SIG-M5 (cell line): Measurements from ENCODE around the gene TMEM132A.

Experiments
- DNase-seq: peaks from one replicate; lab custom pipeline; 2025; lab: John Stamatoyannopoulos, UW

TMEM132A gene

DNA sequence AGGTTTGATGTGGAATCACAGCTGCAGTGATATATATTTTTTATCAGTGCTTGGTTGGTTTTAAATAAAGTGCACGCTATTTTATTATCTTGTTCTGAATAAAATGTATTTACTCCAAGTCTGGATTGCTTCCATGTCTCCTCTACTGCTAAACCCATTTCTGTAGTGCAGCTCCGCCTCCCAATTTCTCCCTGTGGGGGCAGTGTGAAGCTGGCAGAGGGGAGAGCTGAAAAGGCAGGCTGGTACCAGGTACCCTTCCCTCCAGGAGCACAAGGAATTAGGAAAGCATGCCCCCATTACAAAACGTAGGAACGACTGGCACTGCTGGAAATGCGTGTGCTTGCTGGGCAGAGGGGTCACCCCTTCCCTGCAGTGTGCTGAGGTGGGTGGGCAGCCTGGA lies 934 bp upstream of the TMEM132A start:
- no peak for DNase-seq

DNA sequence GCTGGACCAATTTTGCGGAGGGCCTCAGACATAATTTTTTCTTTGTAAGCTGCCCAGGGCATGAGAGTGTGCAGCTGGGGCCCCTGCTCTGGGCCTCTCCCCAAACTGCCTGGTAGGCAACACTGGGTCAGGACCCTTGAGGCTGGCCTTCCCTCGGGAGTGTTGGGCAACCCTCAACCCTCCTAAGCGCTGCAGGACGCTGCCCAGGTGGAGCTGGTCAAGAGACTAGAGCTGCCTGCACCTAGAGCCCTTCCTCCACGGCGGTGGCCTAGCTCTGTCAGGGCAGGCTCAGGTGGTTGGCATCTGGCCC lies 505 bp upstream of the TMEM132A start:
- no peak for DNase-seq

DNA sequence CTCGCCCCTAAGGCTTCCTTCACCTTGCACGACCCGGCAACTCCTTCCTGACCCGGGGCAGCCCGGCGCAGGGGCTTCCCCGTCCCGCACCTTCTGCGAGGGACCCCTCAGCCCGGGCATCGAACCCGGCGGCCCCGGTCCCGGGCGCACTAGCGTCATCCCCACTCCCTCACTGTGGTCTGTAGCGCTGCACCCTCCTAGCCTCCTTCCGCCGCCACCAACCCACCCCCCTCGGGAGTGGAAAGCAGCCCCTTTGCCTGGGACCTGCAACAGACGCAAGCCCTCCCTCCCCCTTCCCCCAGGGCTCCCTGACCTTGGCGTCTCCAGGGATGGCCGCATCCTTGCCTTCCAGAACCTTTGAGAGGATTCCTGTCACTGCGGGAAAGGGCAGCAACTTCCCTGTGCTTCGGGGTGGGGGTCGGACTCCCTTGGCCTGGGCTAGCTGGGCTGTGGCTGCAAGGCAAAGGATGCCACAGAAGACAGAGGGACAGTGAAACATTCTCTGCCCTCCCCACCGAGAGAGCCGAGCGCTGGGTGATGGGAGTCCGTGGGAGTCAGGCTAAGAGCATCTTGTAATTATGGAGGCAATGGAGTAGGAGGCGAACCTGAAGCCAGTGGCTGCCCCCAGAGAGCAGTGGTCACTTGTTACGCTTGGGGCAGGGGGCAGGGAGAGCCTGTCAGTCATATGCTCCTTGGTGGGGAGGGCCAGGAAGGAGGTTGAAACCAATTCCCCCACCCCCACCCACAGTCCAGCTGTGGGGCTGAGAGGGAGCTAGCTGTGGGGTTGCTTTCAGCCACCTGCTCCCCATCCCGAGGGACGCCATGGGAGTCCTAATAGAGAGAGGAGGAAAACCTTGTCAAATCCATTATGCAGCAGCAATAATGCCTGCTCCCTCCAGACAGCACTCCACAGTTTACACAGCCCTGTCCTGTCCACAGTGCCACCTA lies 920 bp downstream of the TMEM132A start:
- no peak for DNase-seq

DNA sequence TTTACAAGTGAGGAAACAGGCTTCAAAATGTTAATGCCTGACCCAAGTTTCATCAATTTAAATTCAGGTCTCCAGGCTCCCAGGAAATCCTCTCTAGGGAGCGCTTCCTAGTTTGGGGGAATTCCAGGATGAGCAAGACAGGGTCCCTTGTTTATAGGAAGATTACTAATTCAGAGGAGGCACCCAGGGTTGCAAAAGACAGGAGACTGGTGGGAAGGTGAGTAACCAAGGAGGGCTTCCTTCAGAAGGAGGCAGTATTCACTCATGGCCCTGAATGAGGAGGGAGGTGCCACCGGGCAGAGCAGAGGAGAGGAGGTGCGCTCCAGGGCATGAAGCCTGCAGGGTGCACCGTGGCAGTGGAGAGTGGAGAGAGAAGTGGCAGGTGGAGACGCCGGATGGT lies 1.6 kb downstream of the TMEM132A start:
- DNase-seq, result no peak

DNA sequence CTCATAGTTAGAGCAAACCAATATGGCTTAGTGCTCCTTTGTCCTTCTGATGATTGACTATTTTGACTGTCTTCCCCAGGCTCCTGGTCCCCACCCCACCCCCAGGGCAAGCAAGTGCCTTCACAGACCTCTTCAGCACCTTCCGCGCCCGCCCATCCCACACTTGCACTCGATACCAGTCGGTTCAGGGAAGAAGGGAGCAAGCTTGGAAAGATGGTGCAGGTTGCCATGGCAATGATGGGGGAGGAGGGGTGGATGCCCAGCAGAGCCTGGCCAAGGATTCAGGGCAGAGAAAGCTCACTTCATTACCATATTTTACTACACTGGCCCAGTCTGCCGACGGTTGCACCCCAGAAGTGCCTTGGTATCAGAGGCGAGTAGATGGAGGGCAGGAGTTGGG lies 2.2 kb downstream of the TMEM132A start:
- DNase-seq, result no peak

DNA sequence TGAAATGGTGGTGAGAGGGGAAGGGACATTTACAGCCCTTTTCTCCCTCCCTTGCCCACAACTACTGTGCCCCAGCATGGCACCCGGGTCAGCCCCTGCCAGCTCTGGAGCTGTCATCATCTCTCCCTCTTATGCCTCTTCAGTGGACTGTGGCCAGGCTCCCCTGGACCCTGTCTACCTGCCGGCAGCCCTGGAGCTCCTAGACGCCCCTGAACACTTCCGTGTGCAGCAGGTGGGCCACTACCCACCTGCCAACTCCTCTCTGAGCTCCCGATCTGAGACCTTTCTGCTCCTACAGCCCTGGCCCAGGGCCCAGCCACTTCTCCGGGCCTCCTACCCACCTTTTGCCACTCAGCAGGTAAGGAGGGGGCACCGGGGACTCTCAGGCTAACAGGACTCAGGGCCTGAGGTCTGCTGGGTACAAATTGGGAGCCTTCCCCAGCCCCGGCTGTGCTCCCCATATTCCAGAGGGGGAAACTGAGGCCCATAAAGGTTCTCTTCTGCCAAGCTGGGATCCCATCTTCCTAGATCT lies 2.9 kb downstream of the TMEM132A start:
- DNase-seq, result no peak

DNA sequence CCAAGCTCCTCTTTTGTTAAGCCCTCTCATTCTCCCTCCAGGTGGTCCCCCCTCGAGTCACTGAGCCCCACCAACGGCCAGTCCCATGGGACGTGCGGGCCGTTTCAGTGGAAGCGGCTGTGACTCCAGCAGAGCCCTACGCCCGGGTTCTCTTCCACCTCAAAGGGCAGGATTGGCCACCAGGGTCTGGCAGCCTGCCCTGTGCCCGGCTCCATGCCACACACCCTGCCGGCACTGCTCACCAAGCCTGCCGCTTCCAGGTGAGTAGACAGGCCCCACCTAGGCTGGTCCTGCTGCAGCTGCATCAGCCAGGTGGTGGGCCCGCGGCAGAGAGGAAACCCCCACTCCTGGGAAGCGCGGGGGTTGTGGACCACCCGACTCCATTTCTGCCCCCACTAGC lies 3.3 kb downstream of the TMEM132A start:
- no peak for DNase-seq

DNA sequence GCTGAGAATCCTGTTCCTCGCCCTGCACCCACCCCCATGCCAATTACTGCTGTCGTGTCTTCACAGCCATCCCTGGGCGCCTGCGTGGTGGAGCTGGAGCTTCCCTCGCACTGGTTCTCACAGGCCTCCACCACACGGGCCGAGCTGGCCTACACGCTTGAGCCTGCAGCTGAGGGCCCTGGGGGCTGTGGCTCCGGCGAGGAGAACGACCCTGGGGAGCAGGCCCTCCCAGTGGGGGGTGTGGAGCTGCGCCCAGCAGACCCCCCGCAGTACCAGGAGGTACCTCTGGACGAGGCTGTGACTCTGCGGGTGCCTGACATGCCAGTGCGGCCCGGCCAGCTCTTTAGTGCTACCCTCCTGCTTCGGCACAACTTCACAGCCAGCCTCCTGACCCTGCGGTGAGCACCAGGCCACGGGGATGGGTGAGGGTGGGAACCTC lies 4.3 kb downstream of the TMEM132A start:
- no peak for DNase-seq

DNA sequence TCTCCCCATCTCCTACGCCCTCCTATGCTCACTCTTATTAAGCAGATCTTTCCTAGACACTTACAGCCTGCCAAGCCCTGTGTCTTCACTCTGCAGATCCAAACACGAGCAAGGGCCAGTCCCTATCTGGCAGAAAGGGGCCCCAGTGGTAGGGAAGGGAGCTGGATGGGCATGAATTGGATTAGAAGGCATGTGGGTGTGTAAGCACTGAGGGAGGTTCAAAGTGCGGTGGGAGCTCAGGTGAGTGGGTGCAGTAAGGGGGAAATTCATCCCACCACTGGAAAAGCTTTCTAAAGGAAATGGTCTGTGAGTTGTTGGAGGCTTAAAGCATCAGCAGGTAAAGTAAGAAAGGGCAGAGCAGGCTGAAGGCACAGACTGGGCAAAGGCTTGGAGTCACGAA lies 5.5 kb downstream of the TMEM132A start:
- DNase-seq, result no peak

DNA sequence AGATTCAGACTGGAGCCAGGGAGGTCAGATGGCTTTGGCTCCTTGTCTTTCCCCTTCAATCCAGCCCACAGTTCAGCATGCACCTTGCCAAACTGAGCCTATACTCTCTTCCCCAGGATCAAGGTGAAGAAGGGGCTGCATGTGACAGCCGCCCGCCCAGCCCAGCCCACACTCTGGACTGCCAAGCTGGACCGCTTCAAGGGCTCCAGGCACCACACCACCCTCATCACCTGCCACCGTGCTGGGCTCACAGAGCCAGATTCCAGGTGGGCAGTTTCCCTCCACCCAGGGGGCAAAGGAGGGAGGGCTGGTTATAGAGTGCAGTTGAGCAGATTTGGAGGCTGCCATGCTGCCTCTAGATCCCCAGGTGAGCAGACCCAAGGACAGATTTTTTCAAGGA lies 6.1 kb downstream of the TMEM132A start:
- no peak for DNase-seq

DNA sequence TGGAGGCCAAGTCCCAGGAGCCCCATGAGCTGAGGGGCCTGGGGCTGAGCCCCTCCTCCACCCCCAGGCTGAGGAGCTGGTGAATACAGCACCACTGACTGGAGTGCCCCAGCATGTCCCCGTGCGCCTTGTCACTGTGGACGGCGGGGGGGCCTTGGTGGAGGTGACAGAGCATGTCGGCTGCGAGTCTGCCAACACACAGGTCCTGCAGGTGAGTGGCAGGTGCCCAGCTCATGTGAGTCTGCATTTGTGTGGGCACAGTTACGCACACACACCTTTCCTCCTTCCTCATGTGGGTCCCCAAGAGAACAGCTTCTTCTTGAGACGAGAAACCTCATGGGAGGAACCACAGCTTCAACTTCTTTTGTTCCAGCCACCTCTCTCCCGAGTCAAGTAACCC lies 7.7 kb downstream of the TMEM132A start:
- DNase-seq, result no peak

DNA sequence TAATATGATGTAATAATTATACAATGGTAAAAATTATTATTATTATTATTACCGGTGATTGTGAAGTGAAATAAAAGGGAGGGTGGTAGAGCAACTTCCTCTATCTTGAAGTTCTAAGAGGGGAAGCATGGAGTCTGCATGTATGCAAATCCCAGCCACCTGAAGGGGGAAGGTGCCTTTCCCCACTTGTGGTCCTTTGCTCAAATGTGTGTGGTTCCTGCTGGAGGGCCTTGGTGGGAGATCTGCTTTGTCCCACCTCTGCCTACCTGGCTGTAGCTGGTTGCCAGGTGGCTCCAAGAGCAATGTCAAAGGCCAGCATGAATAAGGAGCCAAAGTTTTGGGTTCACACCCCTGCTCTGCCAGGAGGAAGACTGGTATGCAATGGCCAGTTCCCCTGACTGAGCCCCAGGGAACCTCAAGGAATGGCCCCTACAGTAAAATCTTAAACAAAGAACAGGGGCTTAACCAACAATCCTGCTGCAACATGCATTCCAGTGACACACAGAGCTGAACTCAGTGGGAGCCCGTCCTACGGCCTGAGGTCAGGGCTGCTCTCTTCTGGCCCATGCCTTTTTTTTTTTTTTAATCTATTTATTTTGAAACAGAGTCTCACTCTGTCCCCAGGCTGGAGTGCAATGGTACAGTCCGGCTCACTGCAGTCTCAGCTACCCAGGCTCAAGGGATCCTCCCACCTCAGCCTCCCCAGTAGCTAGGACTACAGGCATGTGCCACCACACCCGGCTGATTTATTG lies 8.5 kb downstream of the TMEM132A start:
- no peak for DNase-seq

DNA sequence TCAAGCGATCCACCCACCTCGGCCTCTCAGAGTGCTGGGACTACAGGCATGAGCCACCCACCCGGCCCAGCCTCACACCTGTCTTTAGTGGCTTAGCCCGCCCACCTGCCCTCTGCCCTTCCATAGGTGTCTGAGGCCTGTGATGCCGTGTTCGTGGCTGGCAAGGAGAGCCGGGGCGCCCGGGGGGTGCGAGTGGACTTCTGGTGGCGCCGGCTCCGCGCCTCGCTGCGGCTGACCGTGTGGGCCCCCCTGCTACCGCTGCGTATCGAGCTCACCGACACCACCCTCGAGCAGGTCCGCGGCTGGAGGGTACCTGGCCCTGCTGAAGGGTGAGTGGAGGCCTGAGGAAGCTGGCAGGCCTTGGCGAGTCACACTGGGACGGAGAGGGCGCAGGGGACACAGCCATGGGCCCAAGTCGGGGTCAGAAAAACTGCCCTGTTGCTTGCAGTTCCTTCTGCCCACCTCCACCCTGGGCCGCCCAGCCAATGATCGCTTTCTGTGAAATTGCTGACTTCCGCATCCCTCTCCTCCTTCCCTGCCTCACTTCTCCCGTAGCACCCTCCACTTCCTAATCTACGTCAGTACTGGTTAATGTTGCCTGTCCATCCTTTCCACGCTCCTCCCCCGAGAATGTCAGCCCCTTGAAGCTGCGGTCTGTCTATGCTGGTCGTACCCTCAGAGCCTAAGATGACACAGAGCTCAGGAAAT lies 9.3 kb downstream of the TMEM132A start:
- no peak for DNase-seq

DNA sequence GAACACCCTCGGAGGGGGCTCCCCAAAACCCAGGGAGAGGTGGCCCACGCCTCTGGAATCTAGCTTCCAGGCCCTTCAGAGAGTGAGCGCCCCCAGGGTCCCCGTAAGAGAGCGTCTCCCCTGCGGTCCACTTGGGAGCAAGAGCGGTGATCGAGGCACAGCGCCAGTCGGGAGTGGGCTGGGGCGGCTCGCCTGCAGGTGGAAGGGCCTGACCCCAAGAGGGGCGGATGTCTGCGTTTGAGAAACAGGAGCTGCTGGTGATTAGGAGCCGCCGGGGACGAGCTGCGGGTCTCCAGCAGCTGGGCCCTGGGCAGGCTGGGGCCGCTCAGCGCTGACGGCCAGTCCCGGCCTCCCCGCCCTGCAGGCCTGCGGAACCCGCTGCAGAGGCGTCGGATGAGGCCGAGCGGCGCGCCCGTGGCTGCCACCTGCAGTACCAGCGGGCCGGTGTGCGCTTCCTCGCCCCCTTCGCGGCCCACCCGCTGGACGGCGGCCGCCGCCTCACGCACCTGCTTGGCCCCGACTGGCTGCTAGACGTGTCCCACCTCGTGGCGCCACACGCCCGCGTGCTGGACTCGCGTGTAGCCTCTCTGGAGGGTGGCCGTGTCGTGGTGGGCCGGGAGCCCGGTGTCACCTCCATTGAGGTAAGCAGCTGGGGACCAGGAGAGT lies 10.0 kb downstream of the TMEM132A start:
- DNase-seq, result no peak

DNA sequence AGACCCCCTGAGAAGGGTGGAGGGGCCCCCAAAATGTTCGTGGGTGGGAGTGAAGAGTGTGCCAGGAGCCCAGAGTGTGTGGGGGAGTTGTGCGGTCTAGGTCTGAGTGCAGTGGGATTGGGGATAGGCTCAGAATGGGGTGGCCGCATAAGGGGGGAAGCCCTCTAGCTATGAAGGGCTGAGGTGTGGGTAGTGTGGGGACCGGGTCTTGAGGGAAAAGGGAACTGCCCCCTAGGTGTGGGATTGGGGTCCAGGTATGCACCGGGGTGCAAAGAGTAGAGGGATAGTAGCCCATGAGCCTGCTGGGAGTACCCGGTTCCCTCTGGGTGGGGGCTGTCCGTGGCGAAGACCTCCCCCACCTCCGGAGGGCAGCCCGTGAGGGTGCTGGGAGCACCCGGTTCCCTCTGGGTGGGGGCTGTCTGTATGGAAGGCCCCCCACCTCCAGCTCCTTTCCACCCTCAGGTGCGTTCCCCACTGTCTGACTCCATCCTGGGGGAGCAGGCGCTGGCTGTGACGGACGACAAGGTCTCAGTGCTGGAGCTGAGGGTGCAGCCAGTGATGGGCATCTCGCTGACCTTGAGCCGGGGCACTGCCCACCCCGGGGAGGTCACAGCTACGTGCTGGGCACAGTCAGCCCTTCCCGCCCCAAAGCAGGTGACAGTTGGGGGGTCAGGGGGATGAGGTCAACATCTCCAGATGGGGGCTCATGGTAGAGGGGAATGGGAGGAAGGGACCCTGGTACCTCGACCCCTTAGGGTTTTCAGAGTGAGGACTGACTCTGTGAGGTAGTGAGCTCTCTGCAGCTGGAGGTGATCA lies 10.7 kb downstream of the TMEM132A start:
- DNase-seq, result no peak

DNA sequence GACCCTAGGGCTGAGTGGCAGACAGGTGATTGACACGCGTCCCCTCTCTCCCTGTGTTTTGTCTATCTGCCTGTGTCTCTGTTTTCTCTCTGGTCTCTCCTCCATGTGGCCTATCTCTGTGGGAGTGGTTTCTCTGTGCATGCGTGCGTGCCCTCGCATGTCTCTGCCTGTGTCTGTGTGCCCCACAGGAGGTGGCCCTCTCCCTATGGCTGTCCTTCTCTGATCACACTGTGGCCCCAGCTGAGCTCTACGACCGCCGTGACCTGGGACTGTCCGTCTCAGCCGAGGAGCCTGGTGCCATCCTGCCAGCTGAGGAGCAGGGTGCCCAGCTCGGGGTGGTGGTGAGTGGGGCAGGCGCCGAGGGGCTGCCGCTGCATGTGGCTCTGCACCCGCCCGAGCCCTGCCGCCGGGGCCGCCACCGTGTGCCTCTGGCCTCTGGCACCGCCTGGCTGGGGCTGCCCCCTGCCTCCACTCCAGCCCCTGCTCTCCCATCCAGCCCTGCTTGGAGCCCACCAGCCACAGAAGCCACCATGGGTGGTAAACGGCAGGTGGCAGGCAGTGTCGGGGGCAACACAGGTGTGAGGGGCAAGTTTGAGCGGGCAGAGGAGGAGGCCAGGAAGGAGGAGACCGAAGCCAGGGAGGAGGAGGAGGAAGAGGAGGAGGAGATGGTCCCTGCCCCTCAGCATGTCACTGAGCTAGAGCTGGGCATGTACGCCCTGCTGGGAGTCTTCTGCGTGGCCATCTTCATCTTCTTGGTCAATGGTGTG lies 11.6 kb downstream of the TMEM132A start:
- no peak for DNase-seq

DNA sequence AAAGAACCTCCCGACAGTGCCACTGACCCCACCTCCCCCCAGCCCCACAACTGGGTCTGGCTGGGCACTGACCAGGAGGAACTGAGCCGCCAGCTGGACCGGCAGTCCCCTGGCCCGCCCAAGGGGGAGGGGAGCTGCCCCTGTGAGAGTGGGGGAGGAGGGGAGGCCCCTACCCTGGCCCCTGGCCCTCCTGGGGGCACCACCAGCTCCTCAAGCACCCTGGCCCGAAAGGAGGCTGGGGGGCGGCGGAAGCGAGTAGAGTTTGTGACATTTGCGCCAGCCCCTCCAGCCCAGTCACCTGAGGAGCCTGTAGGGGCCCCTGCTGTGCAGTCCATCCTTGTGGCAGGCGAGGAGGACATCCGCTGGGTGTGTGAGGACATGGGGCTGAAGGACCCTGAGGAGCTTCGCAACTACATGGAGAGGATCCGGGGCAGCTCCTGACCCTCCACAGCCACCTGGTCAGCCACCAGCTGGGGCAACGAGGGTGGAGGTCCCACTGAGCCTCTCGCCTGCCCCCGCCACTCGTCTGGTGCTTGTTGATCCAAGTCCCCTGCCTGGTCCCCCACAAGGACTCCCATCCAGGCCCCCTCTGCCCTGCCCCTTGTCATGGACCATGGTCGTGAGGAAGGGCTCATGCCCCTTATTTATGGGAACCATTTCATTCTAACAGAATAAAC lies 12.3 kb downstream of the TMEM132A start:
- DNase-seq, result no peak

DNA sequence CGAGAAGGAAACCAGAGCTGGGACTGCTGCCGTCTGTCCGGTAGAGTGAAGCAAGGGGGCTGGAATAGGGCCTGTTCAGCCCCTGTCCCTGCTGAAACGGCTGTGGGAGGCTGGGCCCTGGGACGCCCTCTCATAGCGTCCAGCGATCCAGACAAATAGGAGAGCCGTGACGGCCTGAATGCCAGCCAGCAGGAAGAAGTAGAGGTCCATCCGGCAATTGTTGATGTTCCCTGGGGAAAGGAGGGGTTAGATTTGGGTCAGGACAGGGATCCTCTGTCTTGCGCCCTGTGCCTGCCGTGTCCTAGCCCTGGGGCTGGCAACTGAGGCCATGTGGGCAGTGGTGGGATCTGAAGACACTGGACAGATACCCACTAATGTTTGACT lies 12.9 kb downstream of the TMEM132A start:
- DNase-seq, result no peak

DNA sequence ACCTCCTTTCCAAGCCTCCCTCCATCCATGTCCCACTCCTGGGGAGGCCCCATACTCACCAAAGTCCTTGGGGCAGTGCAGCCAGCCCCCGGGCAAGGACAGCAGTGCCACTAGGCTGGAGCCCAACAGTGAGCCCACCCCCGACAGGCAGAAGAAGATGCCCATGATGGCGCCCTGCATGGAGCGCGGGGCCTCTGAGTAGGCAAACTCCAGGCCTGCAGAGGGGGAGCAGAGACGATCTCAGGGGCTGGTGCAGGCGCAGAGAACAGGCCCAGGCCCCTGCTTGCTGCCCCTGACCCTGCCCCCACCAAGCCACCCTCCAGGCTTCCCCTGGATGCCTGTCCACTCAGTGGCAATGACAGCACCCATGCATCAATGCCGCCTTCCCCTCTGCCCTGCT lies 13.6 kb downstream of the TMEM132A start:
- no peak for DNase-seq

DNA sequence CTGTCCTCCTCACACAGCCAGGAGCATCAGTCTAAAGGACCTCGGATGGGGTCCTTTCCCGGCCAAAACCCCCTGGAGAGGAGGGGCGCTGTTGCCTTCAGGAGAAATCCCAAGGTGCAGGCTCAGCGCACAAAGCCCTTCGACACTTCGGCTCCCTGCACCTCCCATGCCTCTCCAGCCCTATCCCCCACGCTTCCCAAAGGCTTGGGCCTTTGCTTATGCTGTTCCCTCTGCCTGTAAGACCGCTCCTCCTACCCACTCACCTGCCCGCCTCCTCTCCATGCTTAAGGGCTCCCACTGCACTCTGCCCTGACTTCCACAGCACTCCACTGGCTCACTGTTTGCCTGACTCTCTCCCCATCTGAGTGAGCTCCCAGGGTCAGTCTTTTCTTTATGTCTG lies 14.2 kb downstream of the TMEM132A start:
- no peak for DNase-seq
